ACHN (cell line): Measurements from ENCODE around the gene TCN1.
A peak's percentile ranks its signal among the peaks of the same experiment; 100 is the strongest.

Experiments
- DNase-seq: peaks from one replicate; pipeline ENCODE4 v3.0.0-alpha.2; 2015
- in situ Hi-C: cut with HindIII; loops from 2 replicates; pipeline ENCODE4 v1.10.0; 2017; ENCODE audit warnings: low sequenced_read_pairs, low pct_ligation_motif_present, low pct_unique_long_range_greater_than_20kb

Gene TCN1

DNA sequence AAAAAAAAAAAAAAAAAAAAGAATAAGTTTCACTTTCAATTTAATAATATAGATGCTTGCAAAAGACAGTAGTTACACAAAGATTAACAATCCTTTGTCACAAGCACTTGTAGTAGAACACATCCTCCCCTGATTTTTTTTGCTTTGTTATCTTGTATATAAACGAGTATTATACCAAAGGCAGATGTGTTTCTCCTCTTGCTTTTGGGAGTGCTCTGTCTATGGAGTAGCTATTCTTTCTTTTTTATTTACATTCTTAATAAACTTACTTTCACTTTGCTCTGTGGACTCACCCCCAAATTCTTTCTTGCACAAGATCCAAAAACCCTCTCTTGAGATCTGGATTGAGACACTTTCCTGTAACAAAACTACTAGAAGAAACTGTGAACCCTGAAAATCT lies 52.3 kb downstream of the TCN1 start:
- in situ Hi-C loops: no loop called here
- DNase-seq: no peak

DNA sequence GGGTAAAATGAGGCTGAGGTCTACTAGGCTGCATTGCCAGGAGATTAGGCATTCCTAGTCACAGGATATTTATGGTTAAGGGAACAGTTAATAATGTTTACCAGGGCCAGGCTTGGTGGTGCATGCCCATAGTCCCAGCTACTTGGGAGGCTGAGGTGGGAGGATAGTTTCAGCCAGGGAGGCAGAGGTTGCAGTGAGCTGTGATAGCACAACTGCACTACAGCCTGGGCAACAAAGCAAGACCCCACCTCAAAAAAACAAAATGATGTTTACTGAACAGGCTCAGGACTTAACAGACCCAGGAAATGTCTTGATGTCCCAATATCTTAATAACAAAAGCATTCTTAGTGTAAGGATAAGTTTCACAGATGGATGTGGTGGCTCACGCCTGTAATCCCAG lies 52.9 kb downstream of the TCN1 start:
- in situ Hi-C loops: no loop called here
- DNase-seq: no peak

DNA sequence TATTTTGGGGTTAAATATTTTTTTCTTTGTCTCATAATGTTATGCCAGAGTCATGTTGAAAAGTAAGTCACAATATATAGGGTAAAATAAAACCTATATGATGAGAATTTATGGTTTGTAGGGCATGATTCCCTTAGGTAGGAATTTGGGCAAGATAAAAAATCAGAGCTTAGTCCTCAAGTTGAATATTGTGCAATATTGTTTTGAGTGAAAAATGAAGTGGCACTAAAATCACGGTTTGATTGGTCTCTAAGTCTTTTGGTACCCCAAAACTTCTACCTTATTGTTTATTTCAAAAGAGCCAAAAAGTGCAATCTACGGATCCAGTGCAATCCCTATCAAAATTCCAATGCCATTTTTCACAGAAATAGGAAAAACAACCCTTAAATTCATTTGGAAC lies 54.1 kb downstream of the TCN1 start:
- in situ Hi-C loops: no loop called here
- no peak for DNase-seq

DNA sequence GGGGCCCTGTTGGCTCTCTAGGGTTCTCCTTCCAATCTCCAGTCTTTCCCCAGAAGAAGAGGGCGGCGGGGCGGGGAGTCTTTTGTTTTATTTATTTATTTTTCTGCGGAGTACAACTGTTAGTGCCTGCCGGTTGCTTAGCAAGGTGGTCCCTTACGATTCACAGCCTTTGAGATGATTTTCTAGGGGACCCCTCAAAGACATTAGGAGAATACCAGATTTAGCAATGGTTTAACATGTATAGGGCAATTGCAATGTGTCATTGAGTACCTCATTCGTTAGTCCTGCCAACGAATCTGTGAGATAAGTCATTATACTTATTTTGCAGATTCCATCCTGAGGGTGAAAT lies 55.4 kb downstream of the TCN1 start:
- DNase-seq: no peak
- in situ Hi-C loops: no loop called here

DNA sequence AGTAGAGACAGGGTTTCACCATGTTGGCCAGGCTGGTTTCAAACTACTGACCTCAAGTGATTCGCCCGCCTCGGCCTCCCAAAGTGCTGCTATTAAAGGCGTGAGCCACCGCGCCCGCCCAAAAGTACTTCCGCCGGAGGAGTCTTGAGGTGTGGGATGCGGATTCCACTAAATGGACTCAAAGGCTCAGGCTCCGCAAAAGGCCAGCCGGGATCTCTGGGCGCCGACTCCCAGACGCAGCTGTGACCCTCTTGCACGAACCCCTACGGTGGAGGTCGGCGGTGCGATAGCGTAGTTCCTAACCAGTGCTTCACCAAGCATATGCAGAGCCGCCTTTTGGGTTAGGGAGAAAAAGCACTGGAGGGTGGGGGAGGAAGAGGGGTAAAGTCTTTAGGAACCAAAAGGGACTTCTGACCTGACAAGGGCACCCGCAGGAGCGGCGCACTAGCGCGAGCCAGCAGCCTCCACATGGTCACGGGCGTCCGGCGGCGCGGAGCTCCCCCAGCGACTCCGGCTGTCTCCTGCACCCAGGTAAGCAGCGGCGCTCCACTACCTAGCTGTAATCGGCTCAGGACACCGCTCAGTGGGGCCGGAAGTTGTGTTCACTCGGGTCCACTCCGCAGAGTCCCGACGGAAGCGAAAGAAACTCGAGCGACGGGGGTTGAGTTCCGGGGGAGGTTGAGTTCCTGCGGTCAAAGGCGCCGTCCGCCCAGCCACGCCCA lies 55.9 kb downstream of the TCN1 start, which contains the start of gene MRPL16:
TSS of gene MRPL16 (minus strand) at position 590 of the 722 bp plus-strand sequence. CDS start at position 470, 120 bp downstream.
- in situ Hi-C loops: no loop called here
- peak; percentile 88 for DNase-seq

DNA sequence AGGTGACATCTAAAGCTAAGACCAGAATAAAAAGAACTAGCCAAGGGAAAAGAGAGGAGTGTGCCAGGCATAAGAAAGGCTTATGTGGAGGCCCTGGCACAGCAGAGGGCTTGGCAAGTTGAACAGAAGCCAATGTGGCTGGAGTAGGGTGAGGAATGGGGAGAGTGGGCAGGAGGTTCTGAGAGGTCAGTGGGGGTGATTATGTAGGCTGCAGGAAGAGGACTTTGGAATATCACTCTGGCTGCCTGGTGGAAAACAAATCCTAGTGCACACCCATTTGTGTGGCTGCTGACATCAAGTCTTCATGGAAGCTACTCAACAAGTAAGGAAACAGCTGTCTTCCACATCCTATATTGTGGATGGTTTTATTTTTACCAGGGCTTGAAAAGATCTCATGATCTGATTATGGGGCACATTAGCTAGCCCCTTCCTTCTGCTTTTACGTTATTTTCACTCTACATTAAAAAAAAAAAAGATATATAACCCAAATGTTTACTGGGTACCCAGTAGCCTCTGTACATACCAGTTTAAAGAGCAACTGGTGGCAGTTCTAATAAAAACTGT lies 59.2 kb downstream of the TCN1 start:
- in situ Hi-C loops: no loop called here
- no peak for DNase-seq

DNA sequence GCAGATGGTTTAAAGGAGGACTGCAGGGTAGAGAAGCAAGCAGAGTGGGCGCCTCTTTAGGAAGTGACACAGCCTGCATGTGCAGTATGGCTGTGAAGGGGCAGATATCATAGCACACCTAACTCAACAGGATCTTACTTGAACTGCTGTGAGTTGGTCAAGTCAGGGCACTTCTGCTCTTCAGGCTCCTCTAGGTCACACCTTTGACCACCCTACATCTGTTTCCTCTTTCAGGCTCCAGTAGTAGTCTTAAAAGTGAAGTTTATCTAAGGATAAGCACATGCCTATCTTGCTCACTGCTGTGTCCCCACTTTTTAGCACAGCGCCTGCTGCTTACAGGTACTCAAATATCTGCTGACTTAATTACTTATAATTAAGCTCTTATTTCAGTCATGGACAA lies 62.2 kb downstream of the TCN1 start:
- in situ Hi-C loops: no loop called here
- no peak for DNase-seq
